ENCODE measurements around the gene GNG3. TPM values are rescaled to one million over a fixed set of nuclear protein-coding genes. Genes with fewer than 3 reads are reported as not detected.
"Not testable (repeated sequence)": the region's sequence is repeated elsewhere in the genome, so short reads cannot be mapped to it uniquely, and the experiment has no call there.

Gene GNG3
- total RNA-seq, 6 experiments from 2014 or later: not detected

- Histone ChIP-seq H3K36me3 (peaks cover 2 to 22% (median 7%) of the 10 kb centered on the region in 4 donors), H3K27ac (peak overlapping the region; percentile 79 to 90 (median 88)), H3K4me1 (peaks cover 0 to 31% (median 14%) of the 10 kb centered on the region in 4 donors), H3K9me3 (no peaks in the 10 kb centered on the region), H3K27me3 (no peaks in the 10 kb centered on the region), H3K4me3 (peak overlapping the region; percentile 83 to 93 (median 84))
- ATAC-seq: peak; percentile 74 to 82 (median 77)
- TF ChIP-seq POLR2A (IDR thresholded peaks at IDR 0.05) (no peak), CTCF (IDR thresholded peaks at IDR 0.05) (no peak)
- DNase-seq: peak; percentile 71 to 88 (median 80)
- 1% methylated on average over 20 of the region's 20 CpGs for WGBS (ENCODE audit: insufficient coverage, low coverage, low lambda C conversion rate, missing lambda C conversion rate)
- intact Hi-C loops (cut with DNase I): no loop called here
Measured at GRCh38 chr11:62727872-62728170, 20.3 kb downstream of the GNG3 start.

GRCh38 chr11:62728171-62728988, 20.9 kb downstream of the GNG3 start, which contains the start of gene TTC9C:
Gene TTC9C (plus strand): TSS chr11:62728486. CDS start chr11:62728849, 363 bp downstream.
- Histone ChIP-seq H3K4me3 (peak within 1 kb of the TSS; percentile 83 to 93 (median 84)), H3K36me3 (peaks cover 0 to 22% (median 3%) of the 10 kb centered on the region in 4 donors), H3K4me1 (peaks cover 0 to 31% (median 14%) of the 10 kb centered on the region in 4 donors), H3K9me3 (no peaks in the 10 kb centered on the region), H3K27ac (peak within 1 kb of the TSS; percentile 79 to 90 (median 88)), H3K27me3 (no peaks in the 10 kb centered on the region)
- 1% methylated on average over 27 of the region's 29 CpGs for WGBS (ENCODE audit: insufficient coverage, low coverage, low lambda C conversion rate, missing lambda C conversion rate)
- ATAC-seq (peak; percentile 65 to 76 (median 66)), DNase-seq (peak; percentile 86 to 88 (median 87))
- intact Hi-C loops (cut with DNase I): no loop called here
- TF ChIP-seq CTCF (IDR thresholded peaks at IDR 0.05): no peak
- TF ChIP-seq POLR2A (IDR thresholded peaks at IDR 0.05): peak; percentile 65

- H3K4me1 ChIP-seq: peaks cover 0 to 20% (median 10%) of the 10 kb centered on the region in 4 donors
- intact Hi-C loops (cut with DNase I): not testable (repeated sequence)
Measured at GRCh38 chr11:62730076-62730475, 22.6 kb downstream of the GNG3 start.

GRCh38 chr11:62732830-62733229, 25.4 kb downstream of the GNG3 start:
- intact Hi-C loops (cut with DNase I): no loop called here
- H3K9me3 ChIP-seq: no peaks in the 10 kb centered on the region
- ATAC-seq (no peak), DNase-seq (no peak)
- no peaks in the 10 kb centered on the region for H3K27me3 ChIP-seq
- H3K36me3 ChIP-seq: peaks cover 0 to 51% (median 15%) of the 10 kb centered on the region in 4 donors
- WGBS (ENCODE audit: insufficient coverage, low coverage, low lambda C conversion rate, missing lambda C conversion rate): 65% methylated on average over 2 of the region's 2 CpGs
- no peak overlapping the region for H3K27ac ChIP-seq
- H3K4me1 ChIP-seq: peaks cover 0 to 17% (median 9%) of the 10 kb centered on the region in 4 donors
- TF ChIP-seq POLR2A (IDR thresholded peaks at IDR 0.05) (no peak), CTCF (IDR thresholded peaks at IDR 0.05) (peak in 2 of 4 donors; percentile 14 to 17)
- H3K4me3 ChIP-seq: no peak overlapping the region

More at GRCh38 chr11:62730076-62730475, 22.6 kb downstream of the GNG3 start:
- H3K27ac ChIP-seq, DNase-seq, ATAC-seq, H3K27me3 ChIP-seq, H3K9me3 ChIP-seq, H3K4me3 ChIP-seq: not testable (repeated sequence)
- H3K36me3 ChIP-seq: peaks cover 0 to 30% (median 7%) of the 10 kb centered on the region in 4 donors
- WGBS (ENCODE audit: insufficient coverage, low coverage, low lambda C conversion rate, missing lambda C conversion rate): 88% methylated on average over 8 of the region's 14 CpGs

- no peaks in the 10 kb centered on the region for H3K4me1 ChIP-seq
- H3K4me3 ChIP-seq: no peak overlapping the region
- H3K36me3 ChIP-seq: peaks cover 0 to 68% (median 25%) of the 10 kb centered on the region in 4 donors
- H3K9me3 ChIP-seq: no peaks in the 10 kb centered on the region
- H3K27ac ChIP-seq: no peak overlapping the region
- intact Hi-C loops (cut with DNase I): no loop called here
- ATAC-seq: no peak
- H3K27me3 ChIP-seq: no peaks in the 10 kb centered on the region
- no peak for DNase-seq
- TF ChIP-seq CTCF (IDR thresholded peaks at IDR 0.05) (no peak), POLR2A (IDR thresholded peaks at IDR 0.05) (no peak)
Measured at GRCh38 chr11:62737196-62737595, 29.7 kb downstream of the GNG3 start.
